PFSK-1 (cell line): ENCODE measurements around the gene NOL4L.

ENCODE experiments used
- SIN3A ChIP-seq: IDR thresholded peaks from 2 replicates; pipeline ENCODE4 v1.6.1; 2012; ENCODE audit warnings: mild to moderate bottlenecking, low read length, moderate library complexity, borderline replicate concordance; ENCODE audit not compliant: insufficient read depth
- TAF1 ChIP-seq: IDR thresholded peaks from 2 replicates; pipeline ENCODE4 v1.6.1; 2012; ENCODE audit warnings: low read length, control low read depth, borderline replicate concordance; ENCODE audit not compliant: insufficient read depth

DNA sequence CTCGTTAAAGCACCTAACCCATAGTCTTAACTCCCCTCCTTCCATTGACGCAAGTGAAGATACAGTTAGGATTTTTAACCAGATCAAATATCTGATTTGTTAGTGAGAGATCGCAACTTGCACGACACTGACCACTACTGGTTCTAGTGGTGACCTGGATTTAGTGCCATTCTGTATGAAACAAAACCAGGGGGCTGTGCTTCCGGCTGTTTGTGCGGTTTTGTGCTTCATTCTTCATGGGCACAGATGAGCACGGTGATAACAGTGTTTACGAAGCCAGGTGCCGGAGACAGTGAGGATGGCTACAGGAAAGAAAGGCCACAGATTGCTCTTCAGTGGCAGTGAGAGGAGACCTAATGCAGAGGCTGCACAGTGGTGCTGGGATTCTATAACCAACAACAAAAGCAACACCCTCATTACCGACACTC lies 75.5 kb downstream of the NOL4L start:
- no peak for TF ChIP-seq TAF1
- 0 out of 2 replicates have a peak, but pooled peaks have one; percentile 17 for TF ChIP-seq SIN3A
